ENCODE data around the gene UCN2.

DNA sequence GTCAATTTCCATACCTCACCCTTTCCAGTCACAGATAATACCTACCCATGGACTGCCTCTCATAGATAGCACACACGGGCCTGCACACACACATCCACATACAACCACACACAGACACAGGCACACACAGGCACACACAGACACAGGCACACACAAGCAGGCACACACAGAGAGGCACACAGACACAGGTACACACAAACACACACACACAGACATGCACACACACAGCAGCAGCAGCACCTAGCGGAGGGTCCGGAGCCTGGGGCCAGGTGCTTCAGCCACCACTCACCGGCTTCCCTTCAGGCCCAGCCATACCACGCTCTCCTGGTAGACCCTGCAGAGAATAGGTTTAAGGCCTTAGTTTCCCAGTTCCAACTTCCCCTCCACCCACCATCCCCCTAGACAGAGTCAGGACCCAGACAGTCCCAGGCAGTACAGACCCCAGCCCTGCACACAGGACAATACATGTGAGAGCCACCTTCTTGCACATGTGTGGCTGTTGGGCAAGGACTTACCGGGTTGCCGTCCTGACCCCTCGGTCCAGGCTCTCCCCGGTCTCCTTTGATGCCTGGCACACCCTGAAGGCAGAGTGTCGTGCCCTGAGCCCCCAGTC, 10.5 kb upstream of the UCN2 start:
- TF ChIP-seq, protein P1, sequence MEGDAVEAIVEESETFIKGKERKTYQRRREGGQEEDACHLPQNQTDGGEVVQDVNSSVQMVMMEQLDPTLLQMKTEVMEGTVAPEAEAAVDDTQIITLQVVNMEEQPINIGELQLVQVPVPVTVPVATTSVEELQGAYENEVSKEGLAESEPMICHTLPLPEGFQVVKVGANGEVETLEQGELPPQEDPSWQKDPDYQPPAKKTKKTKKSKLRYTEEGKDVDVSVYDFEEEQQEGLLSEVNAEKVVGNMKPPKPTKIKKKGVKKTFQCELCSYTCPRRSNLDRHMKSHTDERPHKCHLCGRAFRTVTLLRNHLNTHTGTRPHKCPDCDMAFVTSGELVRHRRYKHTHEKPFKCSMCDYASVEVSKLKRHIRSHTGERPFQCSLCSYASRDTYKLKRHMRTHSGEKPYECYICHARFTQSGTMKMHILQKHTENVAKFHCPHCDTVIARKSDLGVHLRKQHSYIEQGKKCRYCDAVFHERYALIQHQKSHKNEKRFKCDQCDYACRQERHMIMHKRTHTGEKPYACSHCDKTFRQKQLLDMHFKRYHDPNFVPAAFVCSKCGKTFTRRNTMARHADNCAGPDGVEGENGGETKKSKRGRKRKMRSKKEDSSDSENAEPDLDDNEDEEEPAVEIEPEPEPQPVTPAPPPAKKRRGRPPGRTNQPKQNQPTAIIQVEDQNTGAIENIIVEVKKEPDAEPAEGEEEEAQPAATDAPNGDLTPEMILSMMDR (IDR thresholded peaks at IDR 0.05), result no peak
- TF ChIP-seq POLR2A (IDR thresholded peaks at IDR 0.05), result no peak

All from testis (tissue), 2 donors.